IMR-90 (cell line): ENCODE results near the gene PELI1. TPM values are rescaled to one million over a fixed set of nuclear protein-coding genes. Genes with fewer than 3 reads are reported as not detected.

ENCODE experiments used
- ATAC-seq: fragments of 200-7000 bp; cut with Tn5 transposase; 2 replicates; pipeline ENCODE4 v1.9.1; 2020; ENCODE audit warnings: low read depth, mild to moderate bottlenecking, moderate library complexity
- BruUV-seq: library from RNA; stranded (reverse); fragments of 400-500 nt; replicated peaks from 2 replicates; lab custom pipeline; 2021; lab: Mats Ljungman, UMichigan
- CTCF ChIA-PET: fragments of 300-600 bp; formaldehyde crosslinking; extraction: SDS; loops from one replicate; lab custom pipeline; 2021; ENCODE audit warnings: antibody characterized with exemption; lab: Yijun Ruan, JAX
- POLR2A ChIA-PET: fragments of 300-600 bp; sonication (Branson Sonifier 250); formaldehyde crosslinking; loops from one replicate; lab custom pipeline; 2022; ENCODE audit warnings: antibody characterized with exemption; ENCODE audit not compliant: unreplicated experiment; lab: Charles Lee
- DNase-seq: peaks from one replicate; pipeline ENCODE4 v3.0.0; 2013
- H2AFZ ChIP-seq: replicated peaks from 2 replicates; pipeline ENCODE3; 2013; ENCODE audit warnings: low read length, mild to moderate bottlenecking; ENCODE audit not compliant: poor library complexity
- H2AK5ac ChIP-seq: 2 replicates; pipeline ENCODE4 v1.6.1; 2013; ENCODE audit warnings: low read depth, low read length, inconsistent platforms
- H2AK9ac ChIP-seq: replicated peaks from 2 replicates; pipeline ENCODE3; 2013; ENCODE audit warnings: mild to moderate bottlenecking, low read depth, low read length, moderate library complexity; ENCODE audit not compliant: poor library complexity
- H2BK120ac ChIP-seq: 2 replicates; pipeline ENCODE4 v1.6.1; 2013; ENCODE audit warnings: low read depth, low read length, inconsistent platforms
- H2BK15ac ChIP-seq: 3 replicates; pipeline ENCODE4 v1.6.1; 2013; ENCODE audit warnings: low read depth, low read length, inconsistent platforms
- H2BK20ac ChIP-seq: 2 replicates; pipeline ENCODE4 v1.6.1; 2013; ENCODE audit warnings: low read depth, mild to moderate bottlenecking, inconsistent platforms, low read length, moderate library complexity
- H2BK5ac ChIP-seq: 2 replicates; pipeline ENCODE4 v1.6.1; 2013; ENCODE audit warnings: mild to moderate bottlenecking, low read depth, low read length, inconsistent platforms; ENCODE audit not compliant: poor library complexity, severe bottlenecking
- H3K14ac ChIP-seq: replicated peaks from 2 replicates; pipeline ENCODE4 v1.6.1; 2013; ENCODE audit warnings: low read depth, low read length, inconsistent platforms
- H3K18ac ChIP-seq: 2 replicates; pipeline ENCODE4 v1.6.1; 2013; ENCODE audit warnings: low read depth, low read length, control low read depth
- H3K23ac ChIP-seq: 2 replicates; pipeline ENCODE4 v1.6.1; 2013; ENCODE audit warnings: low read depth, low read length, inconsistent platforms
- H3K27ac ChIP-seq: 2 replicates; pipeline ENCODE4 v1.5.1; 2013; ENCODE audit warnings: mild to moderate bottlenecking, control low read depth, low read length; ENCODE audit not compliant: insufficient read depth
- H3K27me3 ChIP-seq: 2 replicates; pipeline ENCODE4 v1.6.1; 2013; ENCODE audit warnings: low read length; ENCODE audit not compliant: control insufficient read depth, insufficient read depth
- H3K36me3 ChIP-seq: 2 replicates; pipeline ENCODE4 v1.6.1; 2013; ENCODE audit warnings: low read length, mixed read lengths; ENCODE audit not compliant: control insufficient read depth, insufficient read depth
- H3K4ac ChIP-seq: 2 replicates; pipeline ENCODE4 v1.6.1; 2013; ENCODE audit warnings: low read depth, low read length, inconsistent platforms
- H3K4me1 ChIP-seq: 2 replicates; pipeline ENCODE4 v1.6.1; 2013; ENCODE audit warnings: low read length, mixed read lengths; ENCODE audit not compliant: control insufficient read depth, insufficient read depth
- H3K4me2 ChIP-seq: 2 replicates; pipeline ENCODE4 v1.6.1; 2013; ENCODE audit warnings: low read depth, mild to moderate bottlenecking, control low read depth, low read length, moderate library complexity
- H3K4me3 ChIP-seq: 2 replicates; pipeline ENCODE4 v1.5.1; 2013; ENCODE audit warnings: low read depth, mild to moderate bottlenecking, control low read depth, low read length, moderate library complexity; ENCODE audit not compliant: insufficient read depth
- H3K56ac ChIP-seq: 2 replicates; pipeline ENCODE4 v1.6.1; 2013; ENCODE audit warnings: low read length, inconsistent platforms; ENCODE audit not compliant: insufficient read depth; ENCODE audit errors: extremely low read depth
- H3K79me1 ChIP-seq, 2 experiments: 2 replicates each; pipeline ENCODE4 v1.6.1; 2013; ENCODE audit warnings: low read length in 2 of 2, inconsistent platforms in 1 of 2, low read depth in 1 of 2
- H3K9ac ChIP-seq: 2 replicates; pipeline ENCODE4 v1.6.1; 2013; ENCODE audit warnings: low read depth, low read length, control low read depth
- H3K9me1 ChIP-seq: 2 replicates; pipeline ENCODE4 v1.6.1; 2013; ENCODE audit warnings: low read length, inconsistent platforms; ENCODE audit not compliant: insufficient read depth
- H3K9me3 ChIP-seq: 2 replicates; pipeline ENCODE4 v1.6.1; 2013; ENCODE audit warnings: low read length; ENCODE audit not compliant: control insufficient read depth, insufficient read depth
- H4K20me1 ChIP-seq: 2 replicates; pipeline ENCODE4 v1.6.1; 2013; ENCODE audit warnings: low read length, inconsistent platforms; ENCODE audit not compliant: insufficient read depth
- H4K5ac ChIP-seq: 2 replicates; pipeline ENCODE4 v1.6.1; 2013; ENCODE audit warnings: mild to moderate bottlenecking, low read depth, low read length, control low read depth
- H4K8ac ChIP-seq, 2 experiments: 2 replicates each; pipeline ENCODE4 v1.6.1; 2013; ENCODE audit warnings: low read depth in 2 of 2, low read length in 2 of 2, control low read depth in 1 of 2, inconsistent platforms in 1 of 2
- H4K91ac ChIP-seq: 2 replicates; pipeline ENCODE4 v1.6.1; 2013; ENCODE audit warnings: low read depth, low read length, inconsistent platforms; ENCODE audit not compliant: insufficient read depth
- CEBPB ChIP-seq: IDR thresholded peaks from 2 replicates; pipeline ENCODE4 v1.6.1; 2012; ENCODE audit warnings: low read depth, low read length, improper control_type of control experiment
- CTCF ChIP-seq: conservative IDR thresholded peaks from 2 replicates; pipeline ENCODE4 v1.5.1; 2012; ENCODE audit warnings: mild to moderate bottlenecking, low read depth, low read length, improper control_type of control experiment
- ELK1 ChIP-seq: fragments of 150-350 bp; IDR thresholded peaks from 2 replicates; pipeline ENCODE4 v1.6.1; 2016; ENCODE audit warnings: low read depth, mild to moderate bottlenecking, low read length, moderate library complexity, borderline replicate concordance
- FOS ChIP-seq: fragments of 150-350 bp; IDR thresholded peaks from 2 replicates; pipeline ENCODE4 v1.6.1; 2016; ENCODE audit warnings: low read depth, low read length
- MAFK ChIP-seq: IDR thresholded peaks from 2 replicates; pipeline ENCODE4 v1.6.1; 2012; ENCODE audit warnings: low read depth, low read length, improper control_type of control experiment
- MXI1 ChIP-seq: IDR thresholded peaks from 2 replicates; pipeline ENCODE4 v1.6.1; 2012; ENCODE audit warnings: low read depth, mild to moderate bottlenecking, low read length, moderate library complexity, borderline replicate concordance
- POLR2A ChIP-seq: IDR thresholded peaks from 2 replicates; pipeline ENCODE4 v1.6.1; 2012; ENCODE audit warnings: mild to moderate bottlenecking, low read depth, low read length
- RCOR1 ChIP-seq: IDR thresholded peaks from 2 replicates; pipeline ENCODE4 v1.6.1; 2012; ENCODE audit warnings: mild to moderate bottlenecking, low read length, improper control_type of control experiment; ENCODE audit not compliant: insufficient replicate concordance
- RFX5 ChIP-seq: IDR thresholded peaks from 2 replicates; pipeline ENCODE4 v1.8.0; 2012; ENCODE audit warnings: low read depth, mild to moderate bottlenecking, low read length, moderate library complexity
- SMC3 ChIP-seq: fragments of 150-350 bp; IDR thresholded peaks from 2 replicates; pipeline ENCODE4 v1.6.1; 2016; ENCODE audit warnings: low read depth, mild to moderate bottlenecking, antibody characterized with exemption, low read length, moderate library complexity
- USF2 ChIP-seq: fragments of 150-350 bp; IDR thresholded peaks from 2 replicates; pipeline ENCODE4 v1.6.1; 2017; ENCODE audit warnings: mild to moderate bottlenecking, antibody characterized with exemption, low read length, low read depth
- WGBS, 2 experiments: methylation state at CpG; one replicate each; pipeline versions ENCODE4 v1.1.5 to v1.1.7; 2013; ENCODE audit warnings: missing lambda C conversion rate in 2 of 2; ENCODE audit not compliant: insufficient read length in 1 of 2; ENCODE audit errors: extremely low coverage in 2 of 2; 5-methylcytosine and 5-hydroxymethylcytosine counted together
- dilution Hi-C: fragments of 300-500 bp; cut with HindIII; formaldehyde crosslinking; loops from one replicate; pipeline ENCODE4 v1.14.3; 2018; ENCODE audit warnings: low sequenced_read_pairs; ENCODE audit not compliant: unreplicated experiment
- in situ Hi-C: fragments of 300-500 bp; cut with MboI; formaldehyde crosslinking; loops from 3 replicates; pipeline ENCODE4 v1.14.3; 2019; ENCODE audit warnings: low sequenced_read_pairs, inconsistent platforms, mixed read lengths
- intact Hi-C: fragments of 100-400 bp; cut with micrococcal nuclease; formaldehyde crosslinking; loops from 2 replicates; pipeline ENCODE4 v1.10.0; 2022
- polyA plus RNA-seq, 3 experiments: library from polyadenylated mRNA; depleted of rRNA; stranded (reverse); fragments of >200 nt; gene quantifications; 2 replicates each; pipeline ENCODE4 v1.2.3, GENCODE V29; 2012; ENCODE audit warnings: low replicate concordance in 1 of 3
- total RNA-seq: library from RNA; depleted of rRNA; stranded (reverse); fragments of >200 nt; gene quantifications from 2 replicates; pipeline ENCODE4 v1.2.3, GENCODE V29; 2012

Gene PELI1
- total and polyA plus RNA-seq, 2 of the 4 experiments (the other 2 are of a cell fraction) = 2.2 to 2.5 TPM

GRCh38 chr2:64081046-64081445 is 63.2 kb downstream of the PELI1 start:
- H3K27me3 ChIP-seq = peaks cover 4% of the 10 kb centered on the region
- no peak overlapping the region for H2BK5ac ChIP-seq
- no peaks in the 10 kb centered on the region for H3K9me1 ChIP-seq
- TF ChIP-seq POLR2A = no peak
- TF ChIP-seq MAFK = no peak
- TF ChIP-seq ELK1 = no peak
- no peak for TF ChIP-seq FOS
- TF ChIP-seq CEBPB = no peak
- TF ChIP-seq USF2 = no peak
- TF ChIP-seq RFX5 = no peak
- TF ChIP-seq CTCF = no peak
- TF ChIP-seq RCOR1 = no peak
- TF ChIP-seq MXI1 = no peak
- no peak for TF ChIP-seq SMC3
- H3K27ac ChIP-seq = no peak overlapping the region
- H2AK5ac ChIP-seq = no peak overlapping the region
- H4K5ac ChIP-seq = no peak overlapping the region
- no peak overlapping the region for H2BK15ac ChIP-seq
- H3K4me1 ChIP-seq = no peaks in the 10 kb centered on the region
- no peak overlapping the region for H2AFZ ChIP-seq
- no peak overlapping the region for H2AK9ac ChIP-seq
- H3K18ac ChIP-seq = no peak overlapping the region
- no peak overlapping the region for H3K14ac ChIP-seq
- no CpG with 5 or more reads among the region's 8 CpGs for WGBS, 2 experiments
- H4K20me1 ChIP-seq = no peaks in the 10 kb centered on the region
- no peak overlapping the region for H2BK120ac ChIP-seq
- no peak overlapping the region for H4K91ac ChIP-seq
- H3K4me3 ChIP-seq = no peak overlapping the region
- CTCF ChIA-PET = no interaction called here
- H3K4me2 ChIP-seq = no peak overlapping the region
- no peaks in the 10 kb centered on the region for H3K36me3 ChIP-seq
- no TSS peak for BruUV-seq
- H3K9me3 ChIP-seq = no peaks in the 10 kb centered on the region
- H3K4ac ChIP-seq = no peak overlapping the region
- ATAC-seq = no peak
- H4K8ac ChIP-seq = no peak overlapping the region
- DNase-seq = no peak
- intact Hi-C loops (no loop called here), in situ Hi-C loops (no loop called here), dilution Hi-C loops (no loop called here)
- no peak overlapping the region for H3K23ac ChIP-seq
- no peak overlapping the region for H3K9ac ChIP-seq
- H3K56ac ChIP-seq = no peak overlapping the region
- no peaks in the 10 kb centered on the region for H3K79me1 ChIP-seq
- no peak overlapping the region for H2BK20ac ChIP-seq
- POLR2A ChIA-PET = no interaction called here
